GM18951 (cell line): Measurements from ENCODE around the gene ILDR1.

Source experiments
- POLR2A ChIP-seq: IDR thresholded peaks from 4 replicates; pipeline ENCODE4 v1.6.1; 2011; ENCODE audit warnings: mild to moderate bottlenecking; ENCODE audit not compliant: insufficient read length, insufficient read depth; ENCODE audit errors: extremely low read depth
- in situ Hi-C: fragments of 300-500 bp; cut with MboI; formaldehyde crosslinking; loops from one replicate; pipeline ENCODE4 v1.12.0; 2022; ENCODE audit warnings: low sequenced_read_pairs, mixed read lengths, inconsistent platforms; ENCODE audit not compliant: unreplicated experiment

The ILDR1 gene

GRCh38 chr3:121996441-121996840, 25.6 kb downstream of the ILDR1 start:
- TF ChIP-seq POLR2A, result no peak
- in situ Hi-C loops, result no loop called here

GRCh38 chr3:121995161-121996137, 26.6 kb downstream of the ILDR1 start:
- no peak for TF ChIP-seq POLR2A
- in situ Hi-C loops, result no loop called here

GRCh38 chr3:121994551-121994950, 27.5 kb downstream of the ILDR1 start:
- no peak for TF ChIP-seq POLR2A
- in situ Hi-C loops, result no loop called here

- no peak for TF ChIP-seq POLR2A
- in situ Hi-C loops, result no loop called here
These were observed 29.2 kb downstream of the ILDR1 start for GRCh38 chr3:121992601-121993560.

- in situ Hi-C loops, result no loop called here
- TF ChIP-seq POLR2A, result no peak
These were observed 32.1 kb downstream of the ILDR1 start for GRCh38 chr3:121989943-121990342.

GRCh38 chr3:121988146-121988545, 33.9 kb downstream of the ILDR1 start:
- in situ Hi-C loops, result no loop called here

GRCh38 chr3:121985846-121986245, 36.2 kb downstream of the ILDR1 start:
- no peak for TF ChIP-seq POLR2A
- in situ Hi-C loops, result no loop called here

More at GRCh38 chr3:121988146-121988545, 33.9 kb downstream of the ILDR1 start:
- TF ChIP-seq POLR2A, result no peak

- in situ Hi-C loops, result no loop called here
- TF ChIP-seq POLR2A, result no peak
These were observed 40.6 kb downstream of the ILDR1 start for GRCh38 chr3:121981473-121981872.

- TF ChIP-seq POLR2A, result no peak
- in situ Hi-C loops, result no loop called here
These were observed 41.6 kb downstream of the ILDR1 start for GRCh38 chr3:121980450-121980796.

- no peak for TF ChIP-seq POLR2A
- in situ Hi-C loops, result no loop called here
These were observed 42.2 kb downstream of the ILDR1 start for GRCh38 chr3:121979734-121980449.

GRCh38 chr3:121979246-121979645, 42.8 kb downstream of the ILDR1 start:
- no peak for TF ChIP-seq POLR2A
- in situ Hi-C loops, result no loop called here

GRCh38 chr3:121976727-121977126, 45.3 kb downstream of the ILDR1 start:
- in situ Hi-C loops, result no loop called here
- no peak for TF ChIP-seq POLR2A

GRCh38 chr3:121975702-121976302, 46.2 kb downstream of the ILDR1 start:
- no peak for TF ChIP-seq POLR2A
- in situ Hi-C loops, result no loop called here

GRCh38 chr3:121974601-121975111, 47.4 kb downstream of the ILDR1 start:
- TF ChIP-seq POLR2A, result no peak
- in situ Hi-C loops, result no loop called here
